Measurements from ENCODE around the gene CYP11A1. TPM values are rescaled to one million over a fixed set of nuclear protein-coding genes. Genes with fewer than 3 reads are reported as not detected.

The CYP11A1 gene
- total RNA-seq, 1 donor from 2014 or later: not detected

DNA sequence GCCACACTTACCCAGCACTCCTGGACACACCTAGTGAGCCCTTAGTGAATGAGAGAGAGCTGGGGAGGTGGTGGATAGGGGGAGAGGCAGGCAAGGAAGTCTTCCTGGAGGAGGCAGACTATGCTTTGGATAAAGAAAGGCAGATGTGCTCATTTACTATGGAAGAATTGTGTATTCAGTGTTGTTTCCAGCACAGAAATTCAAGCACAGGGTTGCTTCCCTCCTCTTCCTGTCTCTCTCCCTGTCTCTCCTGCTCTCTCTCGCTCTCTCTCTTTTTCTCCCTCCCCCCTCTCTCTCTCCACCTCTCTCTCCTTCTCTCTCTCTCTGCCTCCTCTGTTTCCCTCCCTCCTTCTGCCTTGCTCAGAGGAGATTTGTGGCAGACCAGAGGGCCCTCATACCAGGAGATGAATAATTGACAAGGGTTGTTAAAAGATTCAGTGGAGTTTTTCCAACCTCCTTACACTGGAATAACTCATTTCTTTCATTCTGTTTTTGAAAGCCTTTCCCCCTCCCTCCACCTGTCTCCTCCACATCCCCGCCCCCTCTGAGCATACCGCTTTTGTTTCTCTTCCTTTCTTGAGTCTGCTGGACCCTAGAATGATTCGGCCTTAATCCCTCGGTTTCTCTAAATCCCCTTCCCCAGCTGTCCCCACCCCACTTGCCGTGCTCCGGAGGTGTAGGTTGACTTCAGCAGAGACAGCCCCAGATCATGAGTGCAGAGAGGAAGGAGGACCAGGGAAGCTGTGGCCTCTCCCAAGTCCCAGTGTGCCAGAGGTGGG is 65.7 kb downstream of the CYP11A1 start:
- Mint-ChIP-seq H3K36me3 (ENCODE audit: low read depth) (no peaks in the 10 kb centered on the region), H3K27ac (no peak overlapping the region), H3K9me3 (no peaks in the 10 kb centered on the region), H3K4me3 (no peak overlapping the region), H3K4me1 (no peaks in the 10 kb centered on the region), H3K27me3 (peaks cover 45% of the 10 kb centered on the region)
- TF ChIP-seq, protein P1, sequence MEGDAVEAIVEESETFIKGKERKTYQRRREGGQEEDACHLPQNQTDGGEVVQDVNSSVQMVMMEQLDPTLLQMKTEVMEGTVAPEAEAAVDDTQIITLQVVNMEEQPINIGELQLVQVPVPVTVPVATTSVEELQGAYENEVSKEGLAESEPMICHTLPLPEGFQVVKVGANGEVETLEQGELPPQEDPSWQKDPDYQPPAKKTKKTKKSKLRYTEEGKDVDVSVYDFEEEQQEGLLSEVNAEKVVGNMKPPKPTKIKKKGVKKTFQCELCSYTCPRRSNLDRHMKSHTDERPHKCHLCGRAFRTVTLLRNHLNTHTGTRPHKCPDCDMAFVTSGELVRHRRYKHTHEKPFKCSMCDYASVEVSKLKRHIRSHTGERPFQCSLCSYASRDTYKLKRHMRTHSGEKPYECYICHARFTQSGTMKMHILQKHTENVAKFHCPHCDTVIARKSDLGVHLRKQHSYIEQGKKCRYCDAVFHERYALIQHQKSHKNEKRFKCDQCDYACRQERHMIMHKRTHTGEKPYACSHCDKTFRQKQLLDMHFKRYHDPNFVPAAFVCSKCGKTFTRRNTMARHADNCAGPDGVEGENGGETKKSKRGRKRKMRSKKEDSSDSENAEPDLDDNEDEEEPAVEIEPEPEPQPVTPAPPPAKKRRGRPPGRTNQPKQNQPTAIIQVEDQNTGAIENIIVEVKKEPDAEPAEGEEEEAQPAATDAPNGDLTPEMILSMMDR (IDR thresholded peaks at IDR 0.05): no peak
- DNase-seq (no peak), ATAC-seq (ENCODE audit: low read depth) (no peak)
- intact Hi-C loops (cut with micrococcal nuclease): no loop called here
- ChIA-PET POLR2A (no interaction called here), CTCF (no interaction called here)

DNA sequence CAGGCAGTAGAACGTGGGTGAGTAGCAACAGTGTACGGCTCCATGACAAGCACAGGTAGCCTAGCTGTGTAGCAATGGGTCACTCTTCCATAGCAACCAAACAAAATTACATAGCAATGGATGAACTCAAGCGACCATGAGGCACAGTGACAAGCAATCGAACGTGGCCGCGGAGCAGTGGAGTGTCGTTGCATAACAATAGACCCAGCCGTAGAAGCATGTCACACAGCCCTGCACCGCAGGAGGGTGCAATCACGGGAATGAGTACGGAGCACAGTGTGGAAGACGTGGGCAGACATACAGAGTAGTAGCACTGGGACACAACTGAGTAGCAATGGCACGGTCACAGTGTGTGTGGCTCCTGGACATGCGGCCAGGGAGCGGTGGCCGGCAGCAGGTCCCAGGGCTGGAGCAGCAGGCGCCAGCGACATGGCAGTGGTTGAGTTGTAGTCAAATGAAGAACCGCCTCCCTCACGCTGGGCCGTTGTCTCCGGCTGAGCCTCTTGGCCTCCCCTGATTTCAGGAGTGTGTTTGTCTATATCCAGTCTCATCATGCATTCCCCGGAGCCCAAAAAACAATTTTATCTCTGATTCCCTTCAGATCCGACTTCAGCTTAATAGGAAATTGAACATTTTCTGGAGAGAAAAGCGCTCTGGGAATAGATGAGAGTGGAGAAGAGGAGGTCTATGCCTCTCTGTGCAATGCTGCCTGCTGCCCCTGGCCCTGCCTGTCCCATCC is 67.2 kb downstream of the CYP11A1 start:
- no peak for DNase-seq
- Mint-ChIP-seq H3K9me3 (no peaks in the 10 kb centered on the region), H3K36me3 (ENCODE audit: low read depth) (no peaks in the 10 kb centered on the region), H3K4me1 (no peaks in the 10 kb centered on the region), H3K27me3 (peaks cover 40% of the 10 kb centered on the region), H3K4me3 (no peak overlapping the region), H3K27ac (no peak overlapping the region)
- ATAC-seq (ENCODE audit: low read depth): no peak
- intact Hi-C loops (cut with micrococcal nuclease): no loop called here
- ChIA-PET POLR2A (no interaction called here), CTCF (no interaction called here)
- TF ChIP-seq, protein P1 (IDR thresholded peaks at IDR 0.05): no peak

DNA sequence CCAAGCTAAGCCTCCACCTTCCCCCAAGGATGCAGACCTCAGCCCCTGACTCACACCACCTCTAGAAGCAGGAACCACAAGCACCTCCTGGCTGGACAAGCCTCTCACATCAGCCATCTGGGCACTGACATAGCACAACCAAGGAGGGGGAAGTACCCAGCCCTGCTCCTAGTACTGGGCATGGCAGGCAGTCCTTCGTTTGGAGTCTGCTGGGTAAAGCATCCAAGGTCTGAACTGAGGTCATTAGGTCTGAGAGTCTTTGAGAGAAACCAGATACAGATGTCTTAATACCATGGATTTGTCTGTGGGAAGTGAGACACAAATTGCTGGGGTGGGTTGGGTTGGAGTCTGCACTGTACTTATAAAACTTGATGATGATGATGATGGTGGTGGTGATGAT is 69.6 kb downstream of the CYP11A1 start:
- DNase-seq (no peak), ATAC-seq (ENCODE audit: low read depth) (no peak)
- CTCF ChIA-PET: no interaction called here
- POLR2A ChIA-PET: no interaction called here
- no peaks in the 10 kb centered on the region for H3K4me1 Mint-ChIP-seq
- H3K27me3 Mint-ChIP-seq: peaks cover 31% of the 10 kb centered on the region
- intact Hi-C loops (cut with micrococcal nuclease): no loop called here
- TF ChIP-seq, protein P1 (IDR thresholded peaks at IDR 0.05): no peak
- no peak overlapping the region for H3K4me3 Mint-ChIP-seq
- no peaks in the 10 kb centered on the region for H3K9me3 Mint-ChIP-seq
- no peak overlapping the region for H3K27ac Mint-ChIP-seq
- no peaks in the 10 kb centered on the region for H3K36me3 Mint-ChIP-seq (ENCODE audit: low read depth)

DNA sequence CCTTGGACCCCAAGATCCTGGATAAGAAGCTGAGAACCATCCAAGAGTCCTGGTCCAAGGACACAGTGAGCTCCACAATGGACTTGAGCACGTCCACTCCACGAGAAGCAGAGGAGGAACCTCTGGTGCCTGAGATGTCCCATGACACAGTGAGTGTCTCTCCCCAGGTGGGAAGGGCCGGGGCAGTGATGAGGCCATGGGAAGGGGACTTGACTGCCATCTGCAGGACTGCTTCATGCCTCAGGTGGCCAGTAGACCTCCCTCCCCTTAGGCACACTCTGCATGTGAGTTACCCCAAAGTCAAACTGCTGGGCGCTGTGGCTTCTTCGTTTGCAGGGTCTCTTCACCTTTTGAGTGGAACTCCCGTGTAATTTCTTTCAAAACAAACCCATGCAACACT is 71.6 kb downstream of the CYP11A1 start:
- DNase-seq: no peak
- Mint-ChIP-seq H3K9me3 (no peaks in the 10 kb centered on the region), H3K4me1 (no peaks in the 10 kb centered on the region), H3K36me3 (ENCODE audit: low read depth) (no peaks in the 10 kb centered on the region), H3K27me3 (peaks cover 22% of the 10 kb centered on the region), H3K4me3 (no peak overlapping the region), H3K27ac (no peak overlapping the region)
- intact Hi-C loops (cut with micrococcal nuclease): no loop called here
- POLR2A ChIA-PET: no interaction called here
- CTCF ChIA-PET: no interaction called here
- TF ChIP-seq, protein P1 (IDR thresholded peaks at IDR 0.05): no peak
- ATAC-seq (ENCODE audit: low read depth): no peak

DNA sequence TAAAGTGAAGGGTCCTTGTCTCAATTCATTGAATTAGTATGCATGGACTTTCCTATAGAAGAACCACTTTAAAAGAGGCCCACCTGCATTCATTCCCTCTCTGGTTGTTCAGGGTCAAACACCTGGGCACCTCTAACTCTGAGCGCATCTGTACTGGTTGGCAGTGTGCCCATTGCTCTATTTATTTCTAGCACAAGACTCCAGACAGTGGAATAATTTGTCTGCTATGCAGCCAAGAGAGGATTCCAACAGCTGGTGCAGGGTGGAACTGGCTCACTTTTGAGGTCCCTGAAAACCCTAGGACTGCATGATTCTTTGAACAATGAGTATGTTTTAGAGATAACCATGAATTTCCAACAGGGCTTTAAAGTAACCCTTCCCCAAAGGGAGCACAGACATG is 73.4 kb downstream of the CYP11A1 start:
- DNase-seq: no peak
- no peak for ATAC-seq (ENCODE audit: low read depth)
- intact Hi-C loops (cut with micrococcal nuclease): no loop called here
- CTCF ChIA-PET: no interaction called here
- Mint-ChIP-seq H3K27ac (no peak overlapping the region), H3K4me1 (no peaks in the 10 kb centered on the region), H3K9me3 (no peaks in the 10 kb centered on the region), H3K36me3 (ENCODE audit: low read depth) (no peaks in the 10 kb centered on the region), H3K27me3 (peaks cover 21% of the 10 kb centered on the region), H3K4me3 (no peak overlapping the region)
- TF ChIP-seq, protein P1 (IDR thresholded peaks at IDR 0.05): no peak
- POLR2A ChIA-PET: interaction anchor here (0.6 kb wide), 1 partner anchor 383 kb away, joined by 3 read pairs; no protein-coding TSS in a partner anchor
